ENCODE measurements around the gene ARL6IP1. TPM values are rescaled to one million over a fixed set of nuclear protein-coding genes. Genes with fewer than 3 reads are reported as not detected.

Gene ARL6IP1
- total and polyA plus RNA-seq, 7 donors, result 39.6 to 148 (median 107) TPM

DNA sequence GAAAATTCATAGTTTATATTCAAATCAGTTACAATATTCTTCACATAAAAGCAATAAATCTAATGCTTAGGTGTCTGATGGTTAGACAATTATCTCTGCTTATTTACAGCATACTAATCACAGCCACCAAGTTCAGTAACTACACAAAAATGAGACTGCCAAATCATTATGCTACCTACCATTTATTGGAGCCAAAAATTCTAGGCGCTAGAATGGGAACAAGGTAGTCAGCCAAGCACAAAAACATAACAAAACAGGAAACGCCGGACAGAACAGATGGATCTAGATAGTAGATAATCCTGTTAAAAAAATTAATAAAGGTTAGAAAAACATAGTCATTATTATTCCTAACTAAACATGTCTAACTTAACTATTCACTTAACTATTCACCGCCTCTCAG is 3.6 kb downstream of the ARL6IP1 start:
- no peak for DNase-seq
- H3K9me3 ChIP-seq, result no peaks in the 10 kb centered on the region
- no peak overlapping the region for H3K27ac ChIP-seq
- no peak overlapping the region for H3K4me3 ChIP-seq
- peaks cover 0 to 31% (median 28%) of the 10 kb centered on the region in 4 donors for H3K4me1 ChIP-seq
- TF ChIP-seq, protein P1, sequence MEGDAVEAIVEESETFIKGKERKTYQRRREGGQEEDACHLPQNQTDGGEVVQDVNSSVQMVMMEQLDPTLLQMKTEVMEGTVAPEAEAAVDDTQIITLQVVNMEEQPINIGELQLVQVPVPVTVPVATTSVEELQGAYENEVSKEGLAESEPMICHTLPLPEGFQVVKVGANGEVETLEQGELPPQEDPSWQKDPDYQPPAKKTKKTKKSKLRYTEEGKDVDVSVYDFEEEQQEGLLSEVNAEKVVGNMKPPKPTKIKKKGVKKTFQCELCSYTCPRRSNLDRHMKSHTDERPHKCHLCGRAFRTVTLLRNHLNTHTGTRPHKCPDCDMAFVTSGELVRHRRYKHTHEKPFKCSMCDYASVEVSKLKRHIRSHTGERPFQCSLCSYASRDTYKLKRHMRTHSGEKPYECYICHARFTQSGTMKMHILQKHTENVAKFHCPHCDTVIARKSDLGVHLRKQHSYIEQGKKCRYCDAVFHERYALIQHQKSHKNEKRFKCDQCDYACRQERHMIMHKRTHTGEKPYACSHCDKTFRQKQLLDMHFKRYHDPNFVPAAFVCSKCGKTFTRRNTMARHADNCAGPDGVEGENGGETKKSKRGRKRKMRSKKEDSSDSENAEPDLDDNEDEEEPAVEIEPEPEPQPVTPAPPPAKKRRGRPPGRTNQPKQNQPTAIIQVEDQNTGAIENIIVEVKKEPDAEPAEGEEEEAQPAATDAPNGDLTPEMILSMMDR (IDR thresholded peaks at IDR 0.05), result no peak
- TF ChIP-seq POLR2AphosphoS5 (IDR thresholded peaks at IDR 0.05), result no peak
- no peak for TF ChIP-seq POLR2A (IDR thresholded peaks at IDR 0.05)
- TF ChIP-seq EP300 (IDR thresholded peaks at IDR 0.05), result no peak
- H3K27me3 ChIP-seq, result no peaks in the 10 kb centered on the region
- peaks cover 8 to 57% (median 17%) of the 10 kb centered on the region in 4 donors for H3K36me3 ChIP-seq
- 90 to 94% methylated on average over 4 of the region's 4 CpGs for WGBS, 2 donors
- intact Hi-C loops (cut with DNase I), result loop anchor here (10.0 kb wide), 1 partner anchor 267 kb away; the partner anchor contains the start of gene COQ7

DNA sequence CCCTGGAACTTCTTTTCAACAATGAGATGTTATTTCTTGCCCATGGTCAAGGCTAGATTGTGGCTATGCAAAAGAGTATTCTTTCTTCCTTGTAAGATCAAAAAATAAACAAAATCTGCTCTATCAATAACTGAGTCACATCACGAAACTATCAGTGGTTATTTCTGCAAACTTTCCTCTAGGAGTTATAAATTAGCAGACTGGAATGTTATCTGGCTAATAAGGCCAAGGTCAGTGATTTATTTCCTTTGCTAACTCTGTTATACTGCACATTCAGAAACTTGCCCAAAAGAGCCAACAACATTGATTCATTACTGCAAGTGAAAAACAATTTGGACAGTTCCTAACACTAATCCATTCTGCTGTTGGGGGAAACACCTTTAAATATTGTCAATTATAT is 5.0 kb downstream of the ARL6IP1 start:
- TF ChIP-seq POLR2A (IDR thresholded peaks at IDR 0.05) (no peak), EP300 (IDR thresholded peaks at IDR 0.05) (no peak), POLR2AphosphoS5 (IDR thresholded peaks at IDR 0.05) (no peak)
- TF ChIP-seq, protein P1 (IDR thresholded peaks at IDR 0.05), result no peak
- Histone ChIP-seq H3K36me3 (peaks cover 8 to 67% (median 21%) of the 10 kb centered on the region in 4 donors), H3K9me3 (no peaks in the 10 kb centered on the region), H3K27me3 (no peaks in the 10 kb centered on the region), H3K4me1 (peaks cover 0 to 22% (median 20%) of the 10 kb centered on the region in 4 donors), H3K4me3 (no peak overlapping the region), H3K27ac (no peak overlapping the region)
- intact Hi-C loops (cut with DNase I), result loop anchor here (10.0 kb wide), 1 partner anchor 268 kb away; the partner anchor contains the start of gene COQ7
- no peak for DNase-seq
- WGBS, 2 donors, result 86% methylated on average over 1 of the region's 1 CpG

DNA sequence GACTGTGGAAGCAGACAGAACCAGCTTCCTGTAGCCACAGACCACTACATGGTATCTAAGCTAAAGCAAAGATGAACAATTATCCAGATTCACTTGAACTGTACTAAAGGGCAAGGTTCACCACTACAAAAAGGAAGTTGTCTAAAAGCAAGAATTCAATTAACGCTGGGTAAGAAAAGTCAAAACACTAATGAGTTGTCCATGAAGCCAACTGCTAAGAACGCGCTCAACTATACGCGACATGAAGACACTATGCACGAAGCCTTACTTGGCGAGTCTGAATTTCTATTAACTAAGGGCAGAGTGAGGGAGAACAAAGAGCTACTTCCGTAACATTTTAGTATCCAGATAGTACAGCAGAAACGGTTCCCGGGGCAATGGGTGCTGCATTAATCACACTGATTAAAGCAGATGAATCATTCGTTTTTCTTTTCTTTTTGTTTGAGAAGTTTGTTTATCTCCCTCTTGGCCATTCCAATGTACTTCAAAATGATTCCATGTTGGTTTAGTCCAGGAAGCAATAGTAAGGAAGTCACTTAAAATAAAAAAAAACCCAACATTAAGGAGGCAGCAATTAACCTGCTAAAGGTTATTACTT is 8.4 kb downstream of the ARL6IP1 start:
- Histone ChIP-seq H3K27me3 (no peaks in the 10 kb centered on the region), H3K4me3 (no peak overlapping the region), H3K27ac (no peak overlapping the region), H3K9me3 (no peaks in the 10 kb centered on the region), H3K36me3 (peaks cover 8 to 72% (median 27%) of the 10 kb centered on the region in 4 donors), H3K4me1 (peaks cover 0 to 21% (median 15%) of the 10 kb centered on the region in 4 donors)
- intact Hi-C loops (cut with DNase I), result loop anchor here (10.0 kb wide), 1 partner anchor 272 kb away; the partner anchor contains the start of gene COQ7
- WGBS, 2 donors, result 93 to 95% methylated on average over 11 of the region's 11 CpGs
- TF ChIP-seq, protein P1 (IDR thresholded peaks at IDR 0.05), result no peak
- TF ChIP-seq POLR2AphosphoS5 (IDR thresholded peaks at IDR 0.05) (no peak), EP300 (IDR thresholded peaks at IDR 0.05) (no peak)
- DNase-seq, result no peak

DNA sequence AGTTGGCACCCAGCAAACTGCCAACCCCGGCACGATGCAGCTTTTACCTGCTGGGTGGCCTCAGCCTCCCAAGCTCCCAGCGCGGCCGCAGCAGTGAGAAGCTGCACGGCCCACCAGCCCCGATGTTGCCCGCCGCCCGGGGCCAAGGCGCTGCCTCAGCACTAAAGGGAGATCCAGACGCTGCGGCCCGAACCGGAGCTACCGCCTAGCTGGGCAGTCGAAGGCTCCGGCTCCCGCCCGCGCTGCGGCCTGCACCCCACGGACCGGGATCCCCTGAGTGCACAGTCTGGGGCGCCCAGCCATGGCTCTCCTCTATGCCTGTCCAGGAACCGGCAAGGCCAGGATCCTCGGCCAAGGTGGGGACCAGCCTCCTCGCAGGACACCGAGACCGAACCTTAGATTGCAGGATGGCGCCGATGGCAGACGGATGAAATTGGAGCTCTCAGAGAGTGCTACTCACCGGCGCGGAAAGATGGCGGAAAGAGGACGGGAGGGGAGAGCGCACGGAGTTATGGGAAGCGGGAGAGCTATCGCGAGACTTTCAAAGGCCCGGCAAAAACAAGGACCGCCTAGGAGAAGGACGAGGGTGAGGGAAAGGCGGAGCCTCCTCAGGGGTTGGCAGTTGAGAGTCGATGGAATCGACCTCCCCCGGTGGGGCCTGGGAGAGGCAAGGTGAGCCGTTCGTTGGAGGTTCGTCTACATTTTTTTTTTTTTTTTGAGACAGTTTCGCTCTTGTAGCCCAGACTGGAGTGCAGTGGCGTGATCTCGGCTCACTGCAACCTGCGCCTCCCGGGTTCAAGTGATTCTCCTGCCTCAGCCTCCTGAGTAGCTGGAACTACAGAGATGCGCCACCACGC is 11.3 kb downstream of the ARL6IP1 start, which contains the start of gene RPS15A:
RPS15A (minus strand) TSS at position 485 of the 857 bp plus-strand sequence. CDS start 1,221 bp downstream, outside the sequence.
- Histone ChIP-seq H3K4me1 (peaks cover 0 to 50% (median 44%) of the 10 kb centered on the region in 4 donors), H3K27ac (peak within 1 kb of the TSS; percentile 75 to 89 (median 86)), H3K36me3 (peaks cover 4 to 71% (median 45%) of the 10 kb centered on the region in 4 donors), H3K4me3 (peak within 1 kb of the TSS; percentile 65 to 93 (median 84)), H3K9me3 (no peaks in the 10 kb centered on the region), H3K27me3 (no peaks in the 10 kb centered on the region)
- WGBS, 2 donors, result 1 to 3% methylated on average over 60 of the region's 60 CpGs
- intact Hi-C loops (cut with DNase I), result loop anchor here (10.0 kb wide), 1 partner anchor 275 kb away; the partner anchor contains the start of gene COQ7
- TF ChIP-seq EP300 (IDR thresholded peaks at IDR 0.05) (peak in 1 of 4 donors; percentile 36), POLR2AphosphoS5 (IDR thresholded peaks at IDR 0.05) (peak; percentile 92 to 97 (median 95)), POLR2A (IDR thresholded peaks at IDR 0.05) (peak; percentile 82 to 83)
- TF ChIP-seq, protein P1 (IDR thresholded peaks at IDR 0.05), result no peak
- peak; percentile 98 for DNase-seq
